ENCODE measurements around the gene NXT1.
A peak's percentile ranks its signal among the peaks of the same experiment; 100 is the strongest.

The NXT1 gene

GRCh38 chr20:23361476-23362391 lies 11.1 kb downstream of the NXT1 start, which contains the start of gene GZF1:
GZF1 (plus strand) TSS chr20:23362182; CDS start chr20:23364384, 2,202 bp downstream.
- DNase-seq: peak; percentile 97 to 99

- DNase-seq: no peak
Measured at GRCh38 chr20:23362392-23363256, 12.0 kb downstream of the NXT1 start.

- DNase-seq: no peak
Measured at GRCh38 chr20:23363257-23363649, 12.7 kb downstream of the NXT1 start.

DNA sequence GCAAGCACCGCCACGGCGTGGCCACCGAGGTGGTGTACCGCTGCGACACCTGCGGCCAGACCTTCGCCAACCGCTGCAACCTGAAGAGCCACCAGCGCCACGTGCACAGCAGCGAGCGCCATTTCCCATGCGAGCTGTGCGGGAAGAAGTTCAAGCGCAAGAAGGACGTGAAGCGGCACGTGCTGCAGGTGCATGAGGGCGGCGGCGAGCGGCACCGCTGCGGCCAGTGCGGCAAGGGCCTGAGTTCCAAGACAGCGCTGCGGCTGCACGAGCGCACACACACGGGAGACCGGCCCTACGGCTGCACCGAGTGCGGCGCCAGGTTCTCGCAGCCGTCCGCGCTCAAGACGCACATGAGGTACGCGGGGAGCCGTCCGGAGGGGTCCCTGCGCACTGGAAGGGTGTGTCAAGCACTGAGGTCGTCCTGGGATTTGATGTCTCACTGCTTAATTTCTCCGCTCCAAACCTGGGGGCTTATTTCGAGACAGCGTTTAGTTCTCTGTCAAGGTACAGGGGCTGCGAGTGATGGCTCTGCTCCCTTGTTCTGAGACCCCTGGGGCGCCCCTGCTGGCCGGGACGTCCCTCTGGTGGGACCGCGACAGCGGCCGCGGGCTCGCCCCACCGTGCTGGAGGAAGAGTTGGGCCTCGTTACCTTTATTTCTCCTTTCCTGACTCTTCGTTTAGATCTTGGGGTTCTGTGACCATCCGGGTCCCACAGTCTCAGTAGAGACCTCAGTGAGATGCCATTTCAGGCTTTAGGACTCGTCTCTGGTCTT lies 15.0 kb downstream of the NXT1 start:
- no peak for DNase-seq

- DNase-seq: no peak
Measured at GRCh38 chr20:23366384-23366783, 15.8 kb downstream of the NXT1 start.

DNA sequence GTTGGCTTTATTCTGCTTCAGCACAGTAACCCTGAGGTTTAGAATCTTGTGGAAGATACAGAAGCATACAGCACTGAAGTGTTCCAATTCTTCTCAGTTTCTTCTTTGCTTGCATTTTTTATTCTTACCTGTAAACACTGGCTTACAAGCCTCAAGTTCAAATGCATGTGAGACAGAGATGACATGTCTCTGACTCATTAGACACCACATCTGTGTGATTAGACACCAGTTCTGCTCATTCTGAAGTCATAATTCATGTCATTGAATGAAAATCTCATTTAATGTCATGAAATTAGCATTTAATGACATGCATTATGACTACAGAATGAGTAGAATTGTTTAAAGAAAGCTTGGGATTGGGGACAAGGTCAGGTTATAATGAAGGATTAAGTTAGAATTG lies 17.2 kb downstream of the NXT1 start:
- DNase-seq: no peak

DNA sequence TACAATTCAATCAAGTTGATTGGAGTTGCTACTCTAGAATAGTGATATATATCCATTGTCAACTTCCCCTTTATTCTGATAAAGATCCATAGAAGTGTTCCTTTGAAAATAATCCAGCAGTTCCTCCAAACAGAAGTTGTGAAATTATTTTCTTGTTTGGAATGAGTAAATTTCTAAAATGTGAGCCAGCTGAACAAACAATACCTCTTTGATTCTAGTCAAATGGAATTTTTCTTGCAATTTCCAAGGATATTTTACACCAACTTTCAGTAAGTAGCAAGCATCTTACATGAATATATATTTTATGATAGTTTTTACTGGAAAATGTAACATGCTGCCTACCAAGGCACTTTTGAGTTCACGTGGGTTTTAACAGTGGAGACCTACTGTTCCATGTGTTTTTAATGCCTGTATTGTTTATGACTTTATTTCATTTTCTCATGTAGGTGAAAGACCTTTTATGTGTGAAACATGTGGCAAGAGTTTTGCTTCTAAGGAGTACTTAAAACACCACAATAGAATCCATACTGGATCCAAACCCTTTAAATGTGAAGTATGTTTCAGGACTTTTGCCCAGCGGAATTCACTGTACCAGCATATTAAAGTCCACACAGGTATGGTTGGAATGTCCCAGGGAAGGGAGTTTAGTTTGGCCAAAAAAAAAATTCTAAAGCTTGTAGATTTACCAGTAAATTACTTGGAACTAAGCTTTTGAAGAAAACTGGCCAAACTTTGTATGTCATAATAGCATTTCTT lies 17.9 kb downstream of the NXT1 start:
- no peak for DNase-seq

GRCh38 chr20:23369072-23369823 lies 18.7 kb downstream of the NXT1 start:
- DNase-seq: no peak

- no peak for DNase-seq
Measured at GRCh38 chr20:23370274-23370673, 19.7 kb downstream of the NXT1 start.

- DNase-seq: no peak
Measured at GRCh38 chr20:23370873-23371272, 20.3 kb downstream of the NXT1 start.

DNA sequence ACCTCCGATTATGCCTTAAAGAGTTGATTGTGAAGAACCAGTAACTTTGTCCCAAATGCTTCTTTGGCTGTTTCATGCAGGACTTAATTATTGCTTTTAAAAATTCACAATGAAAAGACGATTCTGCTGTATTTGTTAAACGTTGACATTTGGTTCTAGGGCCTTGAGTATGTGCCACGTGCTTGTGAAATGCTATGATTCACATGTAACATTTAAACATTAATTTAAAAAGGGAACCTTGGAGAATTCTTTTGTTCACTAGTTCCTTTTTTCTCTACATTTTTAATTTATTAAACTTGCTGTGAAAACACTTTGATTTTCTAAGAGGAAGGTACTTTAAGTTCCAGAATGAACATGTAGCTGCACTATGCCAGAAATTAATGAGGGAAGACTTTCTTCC lies 20.9 kb downstream of the NXT1 start:
- DNase-seq: no peak

DNA sequence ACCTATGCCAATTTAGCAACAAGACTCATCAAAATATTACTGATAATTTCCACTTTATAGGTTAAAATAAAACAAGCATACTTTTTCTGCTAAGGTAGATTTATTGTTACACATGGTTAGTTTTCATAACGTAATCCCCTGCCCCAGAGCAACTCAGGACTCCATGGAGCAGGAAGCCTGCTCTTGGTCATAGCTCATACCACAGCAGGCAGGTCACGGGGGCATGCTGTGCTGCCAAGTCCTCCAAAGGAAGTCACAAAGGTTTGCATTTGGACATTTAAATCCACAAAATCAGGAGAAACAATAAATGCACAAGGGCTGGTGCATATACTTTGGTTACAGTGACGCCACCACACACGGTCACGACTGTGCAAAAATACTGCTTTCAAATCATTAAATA lies 23.9 kb downstream of the NXT1 start:
- no peak for DNase-seq

DNA sequence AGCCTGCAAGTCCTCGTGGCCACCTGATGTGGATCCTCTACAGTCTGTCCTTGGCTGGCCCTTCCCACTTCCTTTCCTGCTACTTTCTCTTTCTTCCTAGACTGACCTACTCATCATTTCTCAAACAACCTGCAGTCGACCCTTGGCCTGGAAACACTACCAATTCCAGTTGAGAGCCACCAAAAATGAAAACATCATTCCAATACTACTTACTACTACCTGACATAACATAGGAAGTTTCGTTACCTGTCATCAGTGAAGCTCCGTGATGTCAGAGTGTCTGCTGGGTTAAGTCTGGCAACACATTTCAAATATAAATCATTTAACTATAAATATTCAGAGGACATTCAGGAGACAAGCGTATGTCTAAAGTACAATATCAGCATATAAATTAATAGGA lies 25.2 kb downstream of the NXT1 start:
- no peak for DNase-seq

DNA sequence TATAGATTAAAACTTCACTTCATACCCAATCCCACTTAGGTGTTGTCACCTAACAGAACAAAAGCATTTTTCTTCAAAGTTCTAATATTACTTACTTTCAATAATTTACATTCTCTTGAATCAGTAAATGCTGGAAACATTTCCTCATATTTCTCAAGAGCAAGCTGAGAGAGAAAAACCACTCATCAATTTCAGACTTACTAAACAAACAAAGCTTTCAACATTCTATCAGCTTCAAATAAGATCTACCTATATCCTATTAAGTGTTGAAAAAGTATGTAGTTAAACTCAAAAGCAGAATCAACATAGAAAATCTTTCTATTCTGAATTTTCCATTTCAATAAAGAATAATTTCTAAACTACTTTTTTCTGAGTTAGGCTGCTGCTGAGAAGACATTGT lies 29.2 kb downstream of the NXT1 start:
- DNase-seq: no peak

DNA sequence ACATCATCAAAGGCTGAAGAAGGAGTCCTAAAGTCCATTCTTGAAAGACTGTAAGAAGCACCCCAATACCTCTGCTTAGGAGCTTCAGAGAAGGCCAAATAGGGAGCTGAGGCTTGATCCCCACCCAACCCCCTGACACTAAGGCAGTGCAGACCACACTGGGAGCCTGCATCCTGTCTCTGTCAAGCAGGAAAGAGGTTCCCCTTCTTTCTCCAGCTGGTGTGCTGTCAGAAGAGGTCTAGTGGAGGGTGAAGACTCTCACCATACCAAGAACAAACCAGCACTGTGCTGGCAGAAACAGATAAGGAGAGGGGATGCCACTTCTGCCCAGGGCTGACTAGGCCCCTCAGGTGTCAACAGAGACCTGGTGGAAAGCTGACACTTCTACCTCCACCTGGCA lies 31.3 kb downstream of the NXT1 start:
- DNase-seq: no peak

GRCh38 chr20:23386304-23387117 lies 35.9 kb downstream of the NXT1 start:
- DNase-seq: no peak

DNA sequence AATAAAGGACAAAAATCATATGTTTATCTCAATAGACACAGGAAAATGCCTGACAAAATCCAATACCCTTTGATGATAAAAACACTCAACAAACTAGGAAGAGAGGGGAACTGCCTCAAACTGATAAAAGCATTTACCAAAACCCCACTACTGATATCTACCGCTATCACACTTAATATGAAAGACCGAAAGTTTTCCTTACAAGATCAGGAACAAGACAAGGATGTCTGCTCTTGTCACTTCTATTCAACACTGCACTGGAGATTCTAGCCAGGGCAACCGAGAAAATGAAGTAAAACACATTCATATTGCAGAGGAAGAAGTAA lies 36.5 kb downstream of the NXT1 start:
- no peak for DNase-seq

GRCh38 chr20:23390091-23390774 lies 39.6 kb downstream of the NXT1 start:
- DNase-seq: no peak

DNA sequence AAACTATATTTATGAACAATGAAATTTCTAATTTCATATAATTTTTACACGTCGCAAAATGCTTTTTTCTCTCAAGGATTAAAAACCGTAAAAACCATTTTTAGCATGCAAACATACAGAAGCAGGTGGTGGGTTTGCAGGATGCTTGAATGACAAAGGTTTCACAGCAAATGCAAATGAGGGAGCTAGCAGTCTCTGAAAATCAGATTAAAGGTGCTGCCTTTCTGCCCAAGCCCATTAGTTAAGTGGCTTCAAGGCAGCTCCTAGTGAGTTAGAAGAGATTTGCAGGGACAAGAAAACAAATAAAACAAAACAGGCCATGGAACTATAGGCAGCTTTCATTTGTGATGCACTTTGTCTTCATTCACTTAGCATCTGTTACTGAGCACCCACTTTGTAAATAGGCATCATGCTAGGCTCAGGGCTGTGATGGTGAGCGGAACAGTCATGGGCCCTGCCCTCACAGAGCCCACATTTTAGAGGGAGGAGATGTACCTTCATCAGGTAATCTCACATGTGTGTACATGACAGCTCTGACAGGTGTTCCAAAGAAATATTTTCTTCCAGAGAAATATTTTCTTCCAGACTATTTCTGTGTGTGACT lies 41.2 kb downstream of the NXT1 start:
- no peak for DNase-seq

Data from NCI-H1930 (cell line).